GM12872 (cell line): ENCODE measurements around the gene RSBN1.

ENCODE experiments used
- TF ChIP-seq, protein P1 (sequence below): IDR thresholded peaks from 3 replicates; pipeline ENCODE4 v1.5.1; 2011; ENCODE audit warnings: low read depth, mild to moderate bottlenecking, low read length, moderate library complexity; ENCODE audit not compliant: insufficient read depth

The RSBN1 gene

DNA sequence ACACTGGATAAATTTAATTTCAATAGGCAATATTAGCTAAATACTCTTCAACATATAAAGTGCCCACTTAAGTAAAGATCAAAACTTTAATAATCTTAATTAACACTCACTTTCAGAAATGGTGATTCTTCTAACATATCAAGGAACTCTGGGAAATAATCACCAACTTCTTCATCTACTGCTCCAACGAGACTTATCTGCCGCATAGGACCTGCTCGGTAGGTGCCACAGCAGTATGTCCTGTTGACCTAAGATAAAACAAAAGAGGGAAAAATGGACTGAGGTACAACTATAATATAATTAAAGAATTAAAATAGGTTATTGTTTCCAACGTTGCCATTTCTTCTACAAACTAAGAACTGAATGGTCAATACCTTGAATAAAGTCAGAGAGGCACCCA lies 34.7 kb downstream of the RSBN1 start:
- TF ChIP-seq, protein P1, sequence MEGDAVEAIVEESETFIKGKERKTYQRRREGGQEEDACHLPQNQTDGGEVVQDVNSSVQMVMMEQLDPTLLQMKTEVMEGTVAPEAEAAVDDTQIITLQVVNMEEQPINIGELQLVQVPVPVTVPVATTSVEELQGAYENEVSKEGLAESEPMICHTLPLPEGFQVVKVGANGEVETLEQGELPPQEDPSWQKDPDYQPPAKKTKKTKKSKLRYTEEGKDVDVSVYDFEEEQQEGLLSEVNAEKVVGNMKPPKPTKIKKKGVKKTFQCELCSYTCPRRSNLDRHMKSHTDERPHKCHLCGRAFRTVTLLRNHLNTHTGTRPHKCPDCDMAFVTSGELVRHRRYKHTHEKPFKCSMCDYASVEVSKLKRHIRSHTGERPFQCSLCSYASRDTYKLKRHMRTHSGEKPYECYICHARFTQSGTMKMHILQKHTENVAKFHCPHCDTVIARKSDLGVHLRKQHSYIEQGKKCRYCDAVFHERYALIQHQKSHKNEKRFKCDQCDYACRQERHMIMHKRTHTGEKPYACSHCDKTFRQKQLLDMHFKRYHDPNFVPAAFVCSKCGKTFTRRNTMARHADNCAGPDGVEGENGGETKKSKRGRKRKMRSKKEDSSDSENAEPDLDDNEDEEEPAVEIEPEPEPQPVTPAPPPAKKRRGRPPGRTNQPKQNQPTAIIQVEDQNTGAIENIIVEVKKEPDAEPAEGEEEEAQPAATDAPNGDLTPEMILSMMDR = no peak

DNA sequence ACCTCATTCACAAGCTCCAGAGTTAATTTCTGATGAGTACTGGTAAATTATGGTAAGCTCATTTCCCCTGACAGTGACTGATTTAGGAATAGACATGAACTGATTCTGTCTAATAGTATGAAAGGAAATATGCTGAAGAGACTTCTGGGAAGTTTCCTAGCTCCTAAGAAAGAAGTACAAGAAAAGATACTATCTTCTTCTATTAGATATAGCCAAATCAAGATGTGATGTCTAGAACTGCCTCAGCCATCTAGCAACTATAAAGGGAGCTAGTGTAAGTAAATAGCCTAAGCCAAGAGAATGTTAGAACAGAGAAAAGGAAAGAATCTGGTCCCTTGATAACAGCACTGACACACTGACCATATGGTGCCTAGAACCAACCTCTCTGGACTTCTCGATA lies 42.2 kb downstream of the RSBN1 start:
- TF ChIP-seq, protein P1 = no peak

DNA sequence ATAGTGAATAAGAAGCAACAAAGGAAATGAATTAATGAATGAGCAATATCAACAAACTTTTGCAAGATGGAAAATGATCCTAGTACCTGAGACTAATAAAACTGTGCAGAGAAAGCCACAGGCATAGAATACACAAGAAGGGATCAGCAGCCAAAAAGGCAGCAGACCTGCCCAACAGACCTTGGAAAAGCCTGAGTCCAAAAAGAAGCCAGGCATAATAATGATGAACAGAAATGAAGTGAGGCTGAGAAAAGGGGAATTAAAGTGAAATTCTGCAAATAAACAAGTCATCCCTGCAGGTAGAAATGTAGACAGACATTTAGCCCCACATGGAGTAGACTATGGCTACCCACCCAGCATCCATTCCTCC lies 42.7 kb downstream of the RSBN1 start:
- TF ChIP-seq, protein P1 = no peak

DNA sequence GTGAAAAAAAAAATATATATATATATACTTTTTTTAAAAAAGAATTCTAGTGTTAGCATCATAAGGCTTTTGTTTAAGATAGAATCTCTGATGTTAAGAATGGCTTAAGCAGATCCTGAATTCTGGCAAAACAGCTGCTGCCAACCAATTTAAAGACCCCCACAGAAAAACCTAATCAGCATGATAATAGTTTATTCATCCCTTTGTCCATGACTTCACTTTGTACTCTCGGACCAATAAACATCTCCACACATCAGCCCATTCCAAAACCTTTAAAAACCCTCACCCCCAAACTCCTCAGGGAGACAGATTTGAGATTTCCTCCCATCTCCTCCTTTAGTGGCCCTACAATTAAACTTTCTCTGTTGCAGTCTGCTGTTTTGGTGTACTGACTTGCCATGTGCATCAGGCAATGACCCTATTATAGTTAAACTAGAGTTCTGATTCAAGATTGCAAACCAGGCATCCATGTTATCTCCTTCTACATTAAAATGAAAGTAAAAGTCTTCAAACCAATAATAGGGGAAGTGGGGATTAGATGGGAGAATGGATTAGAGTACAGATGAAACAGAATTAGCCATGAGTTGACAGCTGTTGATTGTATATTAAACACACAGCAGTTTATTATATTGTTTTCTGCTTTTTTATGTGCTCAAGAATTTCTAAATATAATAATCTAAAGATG lies 43.2 kb downstream of the RSBN1 start:
- TF ChIP-seq, protein P1 = no peak

DNA sequence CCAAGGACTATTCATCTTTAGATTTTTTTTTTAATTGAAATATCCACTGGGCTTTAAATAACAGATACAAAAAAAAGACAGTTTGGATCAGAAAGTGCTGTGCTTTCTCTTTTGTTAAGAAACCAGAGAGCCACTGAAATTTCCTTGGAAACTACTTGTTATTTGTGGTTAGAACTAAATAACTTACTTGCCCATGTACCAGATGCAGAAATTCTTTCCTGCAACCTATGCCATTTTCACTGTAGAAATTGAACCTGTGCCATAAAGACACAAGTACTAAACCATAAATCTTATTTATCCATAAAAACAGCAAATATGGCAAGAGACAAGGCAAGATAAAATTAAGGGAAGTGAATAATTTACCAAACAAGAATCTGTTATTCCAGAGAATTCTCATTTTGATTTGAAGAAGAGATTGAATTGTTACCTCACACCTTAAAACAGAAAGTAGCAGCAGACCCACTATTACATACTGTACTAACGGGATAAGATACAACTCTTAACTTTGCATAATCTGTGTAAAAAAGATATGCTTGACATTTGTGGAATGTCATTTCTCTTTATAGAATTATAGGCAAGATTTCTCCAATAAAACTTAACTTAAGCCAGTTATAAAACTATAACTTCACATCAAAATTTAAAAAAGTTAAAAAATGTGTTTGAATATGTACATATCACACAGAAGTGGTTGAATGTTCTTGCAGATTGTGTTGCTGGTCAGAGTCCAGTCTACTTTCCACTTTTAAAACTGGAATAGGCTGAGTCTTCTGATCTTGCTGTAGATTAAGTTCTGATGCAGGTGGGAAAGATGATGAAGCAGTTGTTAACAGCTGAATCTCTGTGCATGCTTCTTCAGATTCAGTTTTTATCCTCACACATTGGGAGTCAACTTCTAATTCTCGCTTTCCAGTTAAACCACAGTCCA lies 46.7 kb downstream of the RSBN1 start:
- TF ChIP-seq, protein P1 = no peak

DNA sequence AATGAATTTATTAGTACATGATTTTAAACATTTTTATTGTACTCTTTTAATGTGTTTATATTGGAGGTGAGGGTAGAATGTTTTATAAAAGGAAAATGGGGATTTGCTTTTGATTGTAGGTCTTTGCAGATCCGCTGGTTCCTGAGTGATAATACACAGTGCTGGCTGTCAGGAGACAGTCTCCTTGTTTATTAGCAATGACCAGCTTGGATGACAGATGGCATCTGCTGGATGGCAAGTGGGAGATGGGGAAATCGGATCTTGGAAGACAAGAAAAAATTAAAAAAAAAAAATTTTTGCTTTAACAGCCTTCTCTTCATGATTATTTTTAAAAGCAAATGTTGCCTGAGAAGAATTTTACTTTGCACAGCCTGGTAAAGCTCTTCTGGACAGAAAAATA lies 48.6 kb downstream of the RSBN1 start:
- TF ChIP-seq, protein P1 = no peak

DNA sequence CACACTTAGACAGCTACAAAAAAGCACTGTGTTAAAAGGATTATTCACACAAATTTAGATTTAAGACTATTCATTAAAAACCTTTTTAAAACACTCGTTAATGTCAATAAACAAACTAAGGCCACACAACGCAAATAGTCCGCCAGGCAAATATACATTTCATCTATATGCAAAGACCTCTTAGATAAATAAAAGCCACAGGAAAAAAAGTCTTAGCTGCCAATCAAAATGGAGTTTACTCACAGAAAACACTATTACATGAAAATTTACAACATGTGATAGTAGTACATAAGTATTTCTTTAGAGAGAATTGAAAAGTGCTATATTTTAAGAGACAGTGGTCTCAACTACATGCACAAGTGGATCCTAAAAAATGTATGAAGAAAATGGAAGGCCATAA lies 50.3 kb downstream of the RSBN1 start:
- TF ChIP-seq, protein P1 = no peak
